H9 (cell line): ENCODE data around the gene ANKRD13B. TPM values are rescaled to one million over a fixed set of nuclear protein-coding genes. Genes with fewer than 3 reads are reported as not detected.

Experiments used
- DNase-seq: peaks from one replicate; pipeline ENCODE4 v3.0.0-alpha.2; 2017
- H2AFZ ChIP-seq: one replicate; pipeline ENCODE4 v1.6.1; 2013; ENCODE audit warnings: mild to moderate bottlenecking, low read length, control low read depth, moderate library complexity
- H2AK5ac ChIP-seq: 2 replicates; pipeline ENCODE4 v1.6.1; 2013; ENCODE audit warnings: low read length, control low read depth, mixed read lengths; ENCODE audit not compliant: insufficient read length
- H2BK120ac ChIP-seq: one replicate; pipeline ENCODE4 v1.6.1; 2013; ENCODE audit warnings: low read depth, mild to moderate bottlenecking, low read length, control low read depth, inconsistent platforms; ENCODE audit not compliant: poor library complexity, severe bottlenecking
- H2BK12ac ChIP-seq: 2 replicates; pipeline ENCODE4 v1.6.1; 2013; ENCODE audit warnings: low read length, control low read depth, mixed read lengths, low read depth; ENCODE audit not compliant: insufficient read length
- H2BK15ac ChIP-seq: 2 replicates; pipeline ENCODE4 v1.6.1; 2013; ENCODE audit warnings: low read depth, low read length, control low read depth
- H2BK20ac ChIP-seq: one replicate; pipeline ENCODE4 v1.6.1; 2013; ENCODE audit warnings: low read depth, mild to moderate bottlenecking, low read length, control low read depth, inconsistent platforms; ENCODE audit not compliant: poor library complexity, severe bottlenecking
- H2BK5ac ChIP-seq: 2 replicates; pipeline ENCODE4 v1.6.1; 2013; ENCODE audit warnings: low read length, control low read depth, mixed read lengths; ENCODE audit not compliant: insufficient read length
- H3K14ac ChIP-seq: 2 replicates; pipeline ENCODE4 v1.6.1; 2013; ENCODE audit warnings: low read length, control low read depth; ENCODE audit not compliant: insufficient read depth
- H3K18ac ChIP-seq: 2 replicates; pipeline ENCODE4 v1.6.1; 2013; ENCODE audit warnings: low read depth, mild to moderate bottlenecking, mixed read lengths, low read length, control low read depth; ENCODE audit not compliant: insufficient read length
- H3K23ac ChIP-seq: 2 replicates; pipeline ENCODE4 v1.6.1; 2013; ENCODE audit warnings: low read length, control low read depth, mixed read lengths, low read depth; ENCODE audit not compliant: insufficient read length
- H3K23me2 ChIP-seq: 2 replicates; pipeline ENCODE4 v1.6.1; 2013; ENCODE audit warnings: low read depth, mild to moderate bottlenecking, mixed read lengths, low read length, control low read depth; ENCODE audit not compliant: insufficient read length, poor library complexity, severe bottlenecking
- H3K27ac ChIP-seq: 2 replicates; pipeline ENCODE4 v1.5.1; 2013; ENCODE audit warnings: low read length, control low read depth, mixed read lengths, low read depth; ENCODE audit not compliant: insufficient read length
- H3K27me3 ChIP-seq: 2 replicates; pipeline ENCODE4 v1.6.1; 2013; ENCODE audit warnings: low read length, control low read depth, inconsistent platforms; ENCODE audit not compliant: insufficient read depth
- H3K4ac ChIP-seq: 2 replicates; pipeline ENCODE4 v1.6.1; 2013; ENCODE audit warnings: low read depth, mild to moderate bottlenecking, control low read depth, inconsistent platforms, low read length, moderate library complexity
- H3K4me1 ChIP-seq: 2 replicates; pipeline ENCODE4 v1.6.1; 2013; ENCODE audit warnings: low read length, control low read depth, inconsistent platforms; ENCODE audit not compliant: insufficient read depth
- H3K4me2 ChIP-seq: 2 replicates; pipeline ENCODE4 v1.6.1; 2013; ENCODE audit warnings: low read length, control low read depth, mixed read lengths; ENCODE audit not compliant: insufficient read length, insufficient read depth
- H3K56ac ChIP-seq: 2 replicates; pipeline ENCODE4 v1.6.1; 2013; ENCODE audit warnings: low read depth, mild to moderate bottlenecking, mixed read lengths, low read length, control low read depth; ENCODE audit not compliant: insufficient read length
- H3K79me1 ChIP-seq: 2 replicates; pipeline ENCODE4 v1.6.1; 2013; ENCODE audit warnings: low read depth, mild to moderate bottlenecking, moderate library complexity, low read length, control low read depth, inconsistent platforms; ENCODE audit not compliant: insufficient read depth, poor library complexity, severe bottlenecking
- H3K79me2 ChIP-seq: 2 replicates; pipeline ENCODE4 v1.6.1; 2013; ENCODE audit warnings: low read length, control low read depth, inconsistent platforms; ENCODE audit not compliant: insufficient read depth
- H3K9ac ChIP-seq: 2 replicates; pipeline ENCODE4 v1.6.1; 2013; ENCODE audit warnings: low read length, control low read depth, mixed read lengths; ENCODE audit not compliant: insufficient read length; ENCODE audit errors: extremely low read depth
- H3K9me3 ChIP-seq: one replicate; pipeline ENCODE4 v1.6.1; 2013; ENCODE audit warnings: low read depth, low read length, inconsistent platforms; ENCODE audit not compliant: control insufficient read depth
- H3T11ph ChIP-seq: one replicate; pipeline ENCODE4 v1.6.1; 2013; ENCODE audit warnings: mild to moderate bottlenecking, low read length, control low read depth, inconsistent platforms
- H4K20me1 ChIP-seq: one replicate; pipeline ENCODE4 v1.6.1; 2013; ENCODE audit not compliant: control insufficient read depth, insufficient read length, insufficient read depth
- H4K5ac ChIP-seq: 2 replicates; pipeline ENCODE4 v1.6.1; 2013; ENCODE audit warnings: low read depth, mild to moderate bottlenecking, mixed read lengths, low read length, control low read depth; ENCODE audit not compliant: insufficient read length
- H4K8ac ChIP-seq: replicated peaks from 2 replicates; pipeline ENCODE4 v1.6.1; 2013; ENCODE audit warnings: low read length, control low read depth, mixed read lengths, low read depth; ENCODE audit not compliant: insufficient read length
- H4K91ac ChIP-seq: 2 replicates; pipeline ENCODE4 v1.6.1; 2013; ENCODE audit warnings: low read depth, mild to moderate bottlenecking, moderate library complexity, mixed read lengths, low read length, control low read depth; ENCODE audit not compliant: insufficient read length
- H3K27ac Mint-ChIP-seq, 3 experiments: 2 replicates in 2 of 3; 3 replicates in 1 of 3; pipeline ENCODE4 v1.8.0; 2020 to 2021; ENCODE audit warnings: mixed read lengths in 3 of 3, mild to moderate bottlenecking in 1 of 3, moderate library complexity in 1 of 3
- H3K27me3 Mint-ChIP-seq: 2 replicates; pipeline ENCODE4 v1.8.0; 2021; ENCODE audit warnings: low read depth, mild to moderate bottlenecking, moderate library complexity, mixed read lengths
- H3K36me3 Mint-ChIP-seq, 3 experiments: 2 replicates in 2 of 3; 3 replicates in 1 of 3; pipeline ENCODE4 v1.8.0; 2020 to 2021; ENCODE audit warnings: low read depth in 3 of 3, mixed read lengths in 3 of 3; ENCODE audit not compliant: insufficient read depth in 1 of 3
- H3K4me1 Mint-ChIP-seq, 2 experiments: 2 replicates each; pipeline ENCODE4 v1.8.0; 2020; ENCODE audit warnings: mixed read lengths in 2 of 2
- H3K4me3 Mint-ChIP-seq, 2 experiments: 2 replicates in 1 of 2; 3 replicates in 1 of 2; pipeline ENCODE4 v1.8.0; 2020 to 2021; ENCODE audit warnings: mild to moderate bottlenecking in 2 of 2, mixed read lengths in 2 of 2, moderate library complexity in 1 of 2
- H3K9me3 Mint-ChIP-seq, 2 experiments: 2 replicates in 1 of 2; 3 replicates in 1 of 2; pipeline ENCODE4 v1.8.0; 2020; ENCODE audit warnings: mild to moderate bottlenecking in 2 of 2, mixed read lengths in 2 of 2, moderate library complexity in 1 of 2
- CTCF ChIP-seq: fragments of 200-600 bp; sonication (generic); conservative IDR thresholded peaks from 3 replicates; pipeline ENCODE4 v1.8.0; 2021; ENCODE audit warnings: antibody characterized with exemption, mild to moderate bottlenecking
- WGBS: extraction: QIAGEN DNeasy Blood & Tissue Kit; methylation state at CpG from one replicate; pipeline ENCODE4 v1.1.7; 2013; ENCODE audit warnings: missing lambda C conversion rate, low lambda C conversion rate, mixed read lengths; ENCODE audit not compliant: insufficient read length; ENCODE audit errors: extremely low coverage; 5-methylcytosine and 5-hydroxymethylcytosine counted together
- total RNA-seq: library from RNA; stranded (reverse); gene quantifications from 2 replicates; pipeline ENCODE4 v1.2.1, GENCODE V29; 2021

ANKRD13B gene
- total RNA-seq, 1 experiment from 2014 or later: 24.2 TPM

GRCh38 chr17:29546830-29547229 lies 46.1 kb upstream of the ANKRD13B start:
- H3K18ac ChIP-seq: no peak overlapping the region
- no peaks in the 10 kb centered on the region for H3K23me2 ChIP-seq
- Mint-ChIP-seq H3K9me3 (no peaks in the 10 kb centered on the region), H3K4me1 (peaks cover 3 to 9% of the 10 kb centered on the region in 2 experiments; a peak in 1 of 4 replicates), H3K4me3 (no peak overlapping the region), H3K36me3 (peaks cover 3 to 31% (median 27%) of the 10 kb centered on the region in 3 experiments; a peak in 6 of 7 replicates), H3K27me3 (no peaks in the 10 kb centered on the region), H3K27ac (peak overlapping the region in 2 of 3 experiments; percentile 47 to 88; a peak in 3 of 7 replicates)
- no peaks in the 10 kb centered on the region for H4K20me1 ChIP-seq
- H3K79me2 ChIP-seq: no peaks in the 10 kb centered on the region
- no peak overlapping the region for H3K4ac ChIP-seq
- no CpG with 5 or more reads among the region's 1 CpG for WGBS
- no peak overlapping the region for H2AK5ac ChIP-seq
- H2BK5ac ChIP-seq: no peak overlapping the region
- no peak overlapping the region for H2BK15ac ChIP-seq
- H3K56ac ChIP-seq: no peak overlapping the region
- H2AFZ ChIP-seq: no peak overlapping the region
- no peak overlapping the region for H2BK12ac ChIP-seq
- H3K27ac ChIP-seq: no peak overlapping the region
- H4K8ac ChIP-seq: no peak overlapping the region
- no peaks in the 10 kb centered on the region for H3K79me1 ChIP-seq
- no peak overlapping the region for H2BK20ac ChIP-seq
- no peak overlapping the region for H4K5ac ChIP-seq
- H3K9ac ChIP-seq: no peak overlapping the region
- no peak overlapping the region for H2BK120ac ChIP-seq
- H3K23ac ChIP-seq: no peak overlapping the region
- no peaks in the 10 kb centered on the region; the same call in 1 of the 2 replicates for H3K4me1 ChIP-seq
- TF ChIP-seq CTCF: no peak
- H3T11ph ChIP-seq: no peak overlapping the region
- H3K9me3 ChIP-seq: no peaks in the 10 kb centered on the region
- H3K14ac ChIP-seq: no peak overlapping the region
- DNase-seq: no peak
- H4K91ac ChIP-seq: no peak overlapping the region
- H3K4me2 ChIP-seq: no peak overlapping the region
- H3K27me3 ChIP-seq: no peaks in the 10 kb centered on the region
